MM.1S (cell line): ENCODE results near the gene SCYGR4.

Experiments used
- EZH2 ChIP-seq: fragments of 300-600 bp; sonication (generic); optimal IDR thresholded peaks from 2 replicates; pipeline ENCODE3; 2017; ENCODE audit warnings: low read depth, mild to moderate bottlenecking, antibody characterized with exemption, low read length, mixed read lengths
- EZH2phosphoT487 ChIP-seq: fragments of 300-600 bp; sonication (generic); IDR thresholded peaks from 2 replicates; pipeline ENCODE4 v1.6.1; 2018; ENCODE audit warnings: antibody characterized with exemption, low read length
- TF ChIP-seq, protein P1 (sequence below): fragments of 300-600 bp; sonication (generic); IDR thresholded peaks from 2 replicates; pipeline ENCODE4 v1.5.1; 2016; ENCODE audit warnings: antibody characterized with exemption, low read length, mixed read lengths

DNA sequence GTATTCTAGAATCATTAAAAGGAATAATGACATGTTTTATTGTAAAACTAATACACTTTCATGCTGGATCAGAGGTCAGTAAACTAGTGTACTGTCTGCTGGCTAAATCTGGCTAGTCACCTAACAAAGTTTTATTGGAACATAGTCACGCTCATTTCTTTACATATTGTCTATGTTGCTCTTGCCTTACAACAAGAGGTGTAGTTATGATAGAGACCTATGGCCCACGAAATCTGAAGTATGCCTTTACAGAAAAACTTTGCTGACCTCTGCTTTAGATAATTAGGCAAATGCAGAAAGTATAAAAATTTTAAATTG is 48.5 kb upstream of the SCYGR4 start:
- TF ChIP-seq, protein P1, sequence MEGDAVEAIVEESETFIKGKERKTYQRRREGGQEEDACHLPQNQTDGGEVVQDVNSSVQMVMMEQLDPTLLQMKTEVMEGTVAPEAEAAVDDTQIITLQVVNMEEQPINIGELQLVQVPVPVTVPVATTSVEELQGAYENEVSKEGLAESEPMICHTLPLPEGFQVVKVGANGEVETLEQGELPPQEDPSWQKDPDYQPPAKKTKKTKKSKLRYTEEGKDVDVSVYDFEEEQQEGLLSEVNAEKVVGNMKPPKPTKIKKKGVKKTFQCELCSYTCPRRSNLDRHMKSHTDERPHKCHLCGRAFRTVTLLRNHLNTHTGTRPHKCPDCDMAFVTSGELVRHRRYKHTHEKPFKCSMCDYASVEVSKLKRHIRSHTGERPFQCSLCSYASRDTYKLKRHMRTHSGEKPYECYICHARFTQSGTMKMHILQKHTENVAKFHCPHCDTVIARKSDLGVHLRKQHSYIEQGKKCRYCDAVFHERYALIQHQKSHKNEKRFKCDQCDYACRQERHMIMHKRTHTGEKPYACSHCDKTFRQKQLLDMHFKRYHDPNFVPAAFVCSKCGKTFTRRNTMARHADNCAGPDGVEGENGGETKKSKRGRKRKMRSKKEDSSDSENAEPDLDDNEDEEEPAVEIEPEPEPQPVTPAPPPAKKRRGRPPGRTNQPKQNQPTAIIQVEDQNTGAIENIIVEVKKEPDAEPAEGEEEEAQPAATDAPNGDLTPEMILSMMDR = no peak
- no peak for TF ChIP-seq EZH2
- no peak for TF ChIP-seq EZH2phosphoT487
